Uterus (tissue), 4 donors: Measurements from ENCODE around the gene STH. TPM values are rescaled to one million over a fixed set of nuclear protein-coding genes. Genes with fewer than 3 reads are reported as not detected.

Experiments
- DNase-seq, 2 donors: peaks; one replicate each; pipeline ENCODE4 v3.0.0-alpha.2; 2019 to 2020
- H3K27ac ChIP-seq, 2 donors: fragments of 200-600 bp; sonication (generic); 1 replicate in 1 of 2; 2 replicates in 1 of 2; pipeline ENCODE4 v1.5.1; 2016 to 2018
- H3K27me3 ChIP-seq, 2 donors: fragments of 200-600 bp; sonication (generic); one replicate each; pipeline ENCODE4 v1.5.1; 2018 to 2019; ENCODE audit warnings: control low read depth in 1 of 2
- H3K36me3 ChIP-seq, 2 donors: fragments of 200-600 bp; sonication (generic); one replicate each; pipeline ENCODE4 v1.5.1; 2019; ENCODE audit warnings: control low read depth in 1 of 2
- H3K4me1 ChIP-seq, 2 donors: fragments of 200-600 bp; sonication (generic); one replicate each; pipeline ENCODE4 v1.5.1; 2018 to 2019; ENCODE audit warnings: control low read depth in 1 of 2
- H3K4me3 ChIP-seq, 2 donors: fragments of 200-600 bp; sonication (generic); 1 replicate in 1 of 2; 2 replicates in 1 of 2; pipeline ENCODE4 v1.5.1; 2018 to 2019; ENCODE audit warnings: mild to moderate bottlenecking in 1 of 2
- H3K9me3 ChIP-seq, 2 donors: fragments of 200-600 bp; sonication (generic); one replicate each; pipeline ENCODE4 v1.5.1; 2019; ENCODE audit warnings: control low read depth in 1 of 2
- CTCF ChIP-seq, 4 experiments: fragments of 200-600 bp in 2 of 4; fragments of 450-650 bp in 2 of 4; sonication (generic) in 2 of 4; IDR thresholded peaks; one replicate each; pipeline ENCODE4 v1.5.1; 2016 to 2019; ENCODE audit warnings: antibody characterized with exemption in 4 of 4, mild to moderate bottlenecking in 2 of 4, moderate library complexity in 1 of 4
- POLR2A ChIP-seq, 2 donors: fragments of 450-650 bp; IDR thresholded peaks; one replicate each; pipeline ENCODE4 v1.6.1; 2016; ENCODE audit warnings: antibody characterized with exemption in 2 of 2, mild to moderate bottlenecking in 1 of 2, moderate library complexity in 1 of 2
- intact Hi-C: fragments of 100-400 bp; cut with DNase I; formaldehyde crosslinking; loops from one replicate; pipeline ENCODE4 v1.15.1; 2023; ENCODE audit warnings: low total_unique reads
- total RNA-seq, 4 donors: library from RNA; depleted of rRNA in 3 of 4; stranded (reverse); fragments of >200 nt in 3 of 4; gene quantifications; one replicate each; pipeline versions ENCODE4 v1.1.0 to v1.2.4, GENCODE V29; 2014 to 2023
- donor health status: DM: yes; HTN: yes; CAD: no.

STH gene
- total RNA-seq, 4 donors from 2014 or later, result not detected

DNA sequence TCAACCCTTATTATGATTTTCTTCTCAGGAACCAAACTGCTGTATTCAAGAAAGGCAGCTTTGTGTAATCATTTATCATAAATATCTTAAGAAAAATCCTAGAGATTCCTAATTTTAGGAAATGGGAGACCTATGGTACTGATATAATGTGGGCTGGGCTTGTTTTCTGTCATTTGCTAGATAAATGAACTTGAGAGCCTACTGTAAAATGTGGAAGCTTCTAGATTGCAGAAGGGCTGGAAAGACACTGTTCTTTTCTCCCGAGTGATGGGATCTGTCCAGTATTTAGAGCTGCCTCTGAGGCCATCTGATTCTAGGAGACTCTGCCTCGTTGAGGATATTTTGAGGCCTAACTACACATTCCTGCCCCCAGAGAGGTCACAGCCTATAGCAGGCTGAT is 19.9 kb upstream of the STH start:
- Histone ChIP-seq H3K9me3 (no peaks in the 10 kb centered on the region), H3K4me3 (no peak overlapping the region), H3K27ac (no peak overlapping the region), H3K27me3 (no peaks in the 10 kb centered on the region), H3K36me3 (no peaks in the 10 kb centered on the region), H3K4me1 (no peaks in the 10 kb centered on the region)
- DNase-seq, result no peak
- TF ChIP-seq POLR2A (IDR thresholded peaks at IDR 0.05) (no peak), CTCF (IDR thresholded peaks at IDR 0.05) (no peak)
- intact Hi-C loops, result no loop called here

GRCh38 chr17:45980855-45981254 is 18.2 kb upstream of the STH start:
- no peak for DNase-seq
- H3K27ac ChIP-seq, result no peak overlapping the region
- no peak overlapping the region for H3K4me3 ChIP-seq
- intact Hi-C loops, result no loop called here
- no peak for TF ChIP-seq POLR2A (IDR thresholded peaks at IDR 0.05)
- TF ChIP-seq CTCF (IDR thresholded peaks at IDR 0.05), result no peak
- no peaks in the 10 kb centered on the region for H3K36me3 ChIP-seq
- H3K9me3 ChIP-seq, result no peaks in the 10 kb centered on the region
- H3K27me3 ChIP-seq, result no peaks in the 10 kb centered on the region
- no peaks in the 10 kb centered on the region for H3K4me1 ChIP-seq

DNA sequence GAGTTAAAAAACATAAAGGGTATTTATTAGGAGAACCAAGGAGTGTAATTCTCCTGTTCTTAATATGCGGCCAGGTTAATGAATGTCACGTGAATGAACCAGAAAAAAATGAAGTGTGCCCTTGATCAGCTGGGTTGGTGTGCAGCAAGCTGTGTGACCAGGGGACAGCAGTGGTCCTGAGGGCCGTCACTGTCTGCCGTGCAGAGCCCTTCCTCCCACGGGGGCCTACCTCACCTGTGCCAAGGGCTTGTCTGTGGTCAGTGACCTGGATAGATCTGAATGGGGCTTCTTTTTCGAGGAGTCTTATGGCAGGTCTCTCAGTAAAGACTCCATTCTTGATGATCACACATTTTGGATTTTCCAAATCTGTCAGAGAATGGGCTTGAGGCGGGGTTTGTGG is 17.7 kb upstream of the STH start:
- intact Hi-C loops, result no loop called here
- H3K27ac ChIP-seq, result no peak overlapping the region
- no peak for DNase-seq
- H3K9me3 ChIP-seq, result no peaks in the 10 kb centered on the region
- no peaks in the 10 kb centered on the region for H3K4me1 ChIP-seq
- H3K4me3 ChIP-seq, result no peak overlapping the region
- TF ChIP-seq POLR2A (IDR thresholded peaks at IDR 0.05) (no peak), CTCF (IDR thresholded peaks at IDR 0.05) (no peak)
- no peaks in the 10 kb centered on the region for H3K36me3 ChIP-seq
- H3K27me3 ChIP-seq, result no peaks in the 10 kb centered on the region

GRCh38 chr17:45982791-45983613 is 16.0 kb upstream of the STH start:
- H3K36me3 ChIP-seq, result no peaks in the 10 kb centered on the region
- H3K4me1 ChIP-seq, result no peaks in the 10 kb centered on the region
- no peaks in the 10 kb centered on the region for H3K27me3 ChIP-seq
- no peaks in the 10 kb centered on the region for H3K9me3 ChIP-seq
- no peak overlapping the region for H3K4me3 ChIP-seq
- no peak for DNase-seq
- TF ChIP-seq CTCF (IDR thresholded peaks at IDR 0.05), result no peak
- TF ChIP-seq POLR2A (IDR thresholded peaks at IDR 0.05), result no peak
- intact Hi-C loops, result no loop called here
- no peak overlapping the region for H3K27ac ChIP-seq

DNA sequence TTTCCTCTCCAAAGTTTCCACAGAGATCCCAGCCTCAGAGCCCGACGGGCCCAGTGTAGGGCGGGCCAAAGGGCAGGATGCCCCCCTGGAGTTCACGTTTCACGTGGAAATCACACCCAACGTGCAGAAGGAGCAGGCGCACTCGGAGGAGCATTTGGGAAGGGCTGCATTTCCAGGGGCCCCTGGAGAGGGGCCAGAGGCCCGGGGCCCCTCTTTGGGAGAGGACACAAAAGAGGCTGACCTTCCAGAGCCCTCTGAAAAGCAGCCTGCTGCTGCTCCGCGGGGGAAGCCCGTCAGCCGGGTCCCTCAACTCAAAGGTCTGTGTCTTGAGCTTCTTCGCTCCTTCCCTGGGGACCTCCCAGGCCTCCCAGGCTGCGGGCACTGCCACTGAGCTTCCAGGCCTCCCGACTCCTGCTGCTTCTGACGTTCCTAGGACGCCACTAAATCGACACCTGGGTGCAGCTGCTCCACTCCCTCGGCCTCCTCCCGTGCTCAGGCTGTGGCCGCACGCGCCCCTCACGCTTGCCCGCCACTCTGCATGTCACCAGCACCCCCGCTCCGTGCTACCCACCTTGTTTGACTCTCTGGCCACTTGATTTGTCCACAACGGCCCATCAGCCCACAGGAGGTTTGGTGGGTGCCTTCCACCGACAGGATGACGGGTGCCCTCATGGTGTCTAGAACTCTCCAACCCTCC is 15.3 kb upstream of the STH start:
- intact Hi-C loops, result no loop called here
- Histone ChIP-seq H3K4me1 (no peaks in the 10 kb centered on the region), H3K27ac (no peak overlapping the region), H3K27me3 (no peaks in the 10 kb centered on the region), H3K36me3 (no peaks in the 10 kb centered on the region), H3K9me3 (no peaks in the 10 kb centered on the region), H3K4me3 (no peak overlapping the region)
- no peak for TF ChIP-seq POLR2A (IDR thresholded peaks at IDR 0.05)
- no peak for TF ChIP-seq CTCF (IDR thresholded peaks at IDR 0.05)
- no peak for DNase-seq
